Measurements from ENCODE around the gene TUSC2. TPM values are rescaled to one million over a fixed set of nuclear protein-coding genes. Genes with fewer than 3 reads are reported as not detected.

TUSC2 gene
- total and polyA plus RNA-seq, 9 of the 15 experiments (the other 6 are each of a cell fraction or from before 2014, with no cell fraction given) = 2.8 to 67.5 (median 25.8) TPM

DNA sequence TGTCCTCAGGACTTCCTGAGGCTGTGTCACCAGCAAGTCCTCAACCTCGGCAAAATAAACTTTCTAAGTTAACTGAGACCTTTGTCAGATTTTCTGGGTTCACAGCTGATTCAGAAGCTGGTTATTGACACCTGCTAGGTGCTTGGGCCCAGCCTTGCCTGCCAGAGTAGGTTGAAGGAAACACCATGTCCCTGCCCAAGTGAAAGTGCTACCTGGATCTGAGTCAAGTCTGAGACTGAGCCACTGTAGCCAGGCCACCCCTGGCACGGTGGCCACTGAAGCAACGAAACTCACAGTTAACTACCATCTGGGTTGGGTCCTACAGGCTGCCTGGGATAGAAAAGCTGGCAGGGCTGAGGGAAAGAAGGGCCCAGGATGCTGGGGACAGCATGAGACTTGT, 13.7 kb downstream of the TUSC2 start:
- H3K27ac ChIP-seq (ENCODE audit: extremely low read depth, low read depth, low read length) = no peak overlapping the region
- ChIA-PET CTCF (ENCODE audit: low intra/inter-chr PET ratio) (no interaction called here), POLR2A (interaction anchor here (0.6 to 1.4 kb wide), 3 partner anchors 13 to 23 kb away, joined by 3 to 6 read pairs (median 3); partner anchors contain the start of genes HYAL3 and NAA80)
- H3K4me3 ChIP-seq = no peak overlapping the region
- peaks cover 18% of the 10 kb centered on the region; the same call in 2 of the 3 replicates for H3K36me3 ChIP-seq (ENCODE audit: control insufficient read depth, insufficient read depth, low read length)
- no peaks in the 10 kb centered on the region for H3K27me3 ChIP-seq (ENCODE audit: control insufficient read depth in 2 of 2, insufficient read depth in 2 of 2, low read length in 2 of 2)
- ATAC-seq = no peak
- TF ChIP-seq BRD4 (IDR thresholded peaks at IDR 0.05) (no peak), SMC3 (conservative IDR thresholded peaks at IDR 0.05; ENCODE audit: insufficient read depth, low read depth, low read length) (no peak), CAMTA2 (CRISPR knock-in tag; conservative IDR thresholded peaks at IDR 0.05) (no peak), KLF10 (CRISPR knock-in tag; IDR thresholded peaks at IDR 0.05) (no peak), FOXM1 (IDR thresholded peaks at IDR 0.05; ENCODE audit: low read depth) (no peak), FOXM1 (CRISPR knock-in tag; IDR thresholded peaks at IDR 0.05; ENCODE audit: low read depth) (no peak), ZKSCAN3 (CRISPR knock-in tag; IDR thresholded peaks at IDR 0.05) (no peak), ASH1L (IDR thresholded peaks at IDR 0.05; ENCODE audit: borderline replicate concordance, low read depth, partially characterized antibody) (no peak), ZFP1 (CRISPR knock-in tag; IDR thresholded peaks at IDR 0.05) (no peak), NEUROD1 (IDR thresholded peaks at IDR 0.05; ENCODE audit: borderline replicate concordance, low read depth, low read length, partially characterized antibody) (no peak), ERF (CRISPR knock-in tag; IDR thresholded peaks at IDR 0.05) (no peak), HCFC1 (IDR thresholded peaks at IDR 0.05; ENCODE audit: low read depth, low read length) (no peak), MXI1 (IDR thresholded peaks at IDR 0.05; ENCODE audit: low read depth, low read length) (no peak)
- TF ChIP-seq, protein P1, sequence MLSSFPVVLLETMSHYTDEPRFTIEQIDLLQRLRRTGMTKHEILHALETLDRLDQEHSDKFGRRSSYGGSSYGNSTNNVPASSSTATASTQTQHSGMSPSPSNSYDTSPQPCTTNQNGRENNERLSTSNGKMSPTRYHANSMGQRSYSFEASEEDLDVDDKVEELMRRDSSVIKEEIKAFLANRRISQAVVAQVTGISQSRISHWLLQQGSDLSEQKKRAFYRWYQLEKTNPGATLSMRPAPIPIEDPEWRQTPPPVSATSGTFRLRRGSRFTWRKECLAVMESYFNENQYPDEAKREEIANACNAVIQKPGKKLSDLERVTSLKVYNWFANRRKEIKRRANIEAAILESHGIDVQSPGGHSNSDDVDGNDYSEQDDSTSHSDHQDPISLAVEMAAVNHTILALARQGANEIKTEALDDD (IDR thresholded peaks at IDR 0.05) = no peak
- TF ChIP-seq, protein P2, sequence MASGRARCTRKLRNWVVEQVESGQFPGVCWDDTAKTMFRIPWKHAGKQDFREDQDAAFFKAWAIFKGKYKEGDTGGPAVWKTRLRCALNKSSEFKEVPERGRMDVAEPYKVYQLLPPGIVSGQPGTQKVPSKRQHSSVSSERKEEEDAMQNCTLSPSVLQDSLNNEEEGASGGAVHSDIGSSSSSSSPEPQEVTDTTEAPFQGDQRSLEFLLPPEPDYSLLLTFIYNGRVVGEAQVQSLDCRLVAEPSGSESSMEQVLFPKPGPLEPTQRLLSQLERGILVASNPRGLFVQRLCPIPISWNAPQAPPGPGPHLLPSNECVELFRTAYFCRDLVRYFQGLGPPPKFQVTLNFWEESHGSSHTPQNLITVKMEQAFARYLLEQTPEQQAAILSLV (tag; IDR thresholded peaks at IDR 0.05) = no peak
- TF ChIP-seq, protein P3, sequence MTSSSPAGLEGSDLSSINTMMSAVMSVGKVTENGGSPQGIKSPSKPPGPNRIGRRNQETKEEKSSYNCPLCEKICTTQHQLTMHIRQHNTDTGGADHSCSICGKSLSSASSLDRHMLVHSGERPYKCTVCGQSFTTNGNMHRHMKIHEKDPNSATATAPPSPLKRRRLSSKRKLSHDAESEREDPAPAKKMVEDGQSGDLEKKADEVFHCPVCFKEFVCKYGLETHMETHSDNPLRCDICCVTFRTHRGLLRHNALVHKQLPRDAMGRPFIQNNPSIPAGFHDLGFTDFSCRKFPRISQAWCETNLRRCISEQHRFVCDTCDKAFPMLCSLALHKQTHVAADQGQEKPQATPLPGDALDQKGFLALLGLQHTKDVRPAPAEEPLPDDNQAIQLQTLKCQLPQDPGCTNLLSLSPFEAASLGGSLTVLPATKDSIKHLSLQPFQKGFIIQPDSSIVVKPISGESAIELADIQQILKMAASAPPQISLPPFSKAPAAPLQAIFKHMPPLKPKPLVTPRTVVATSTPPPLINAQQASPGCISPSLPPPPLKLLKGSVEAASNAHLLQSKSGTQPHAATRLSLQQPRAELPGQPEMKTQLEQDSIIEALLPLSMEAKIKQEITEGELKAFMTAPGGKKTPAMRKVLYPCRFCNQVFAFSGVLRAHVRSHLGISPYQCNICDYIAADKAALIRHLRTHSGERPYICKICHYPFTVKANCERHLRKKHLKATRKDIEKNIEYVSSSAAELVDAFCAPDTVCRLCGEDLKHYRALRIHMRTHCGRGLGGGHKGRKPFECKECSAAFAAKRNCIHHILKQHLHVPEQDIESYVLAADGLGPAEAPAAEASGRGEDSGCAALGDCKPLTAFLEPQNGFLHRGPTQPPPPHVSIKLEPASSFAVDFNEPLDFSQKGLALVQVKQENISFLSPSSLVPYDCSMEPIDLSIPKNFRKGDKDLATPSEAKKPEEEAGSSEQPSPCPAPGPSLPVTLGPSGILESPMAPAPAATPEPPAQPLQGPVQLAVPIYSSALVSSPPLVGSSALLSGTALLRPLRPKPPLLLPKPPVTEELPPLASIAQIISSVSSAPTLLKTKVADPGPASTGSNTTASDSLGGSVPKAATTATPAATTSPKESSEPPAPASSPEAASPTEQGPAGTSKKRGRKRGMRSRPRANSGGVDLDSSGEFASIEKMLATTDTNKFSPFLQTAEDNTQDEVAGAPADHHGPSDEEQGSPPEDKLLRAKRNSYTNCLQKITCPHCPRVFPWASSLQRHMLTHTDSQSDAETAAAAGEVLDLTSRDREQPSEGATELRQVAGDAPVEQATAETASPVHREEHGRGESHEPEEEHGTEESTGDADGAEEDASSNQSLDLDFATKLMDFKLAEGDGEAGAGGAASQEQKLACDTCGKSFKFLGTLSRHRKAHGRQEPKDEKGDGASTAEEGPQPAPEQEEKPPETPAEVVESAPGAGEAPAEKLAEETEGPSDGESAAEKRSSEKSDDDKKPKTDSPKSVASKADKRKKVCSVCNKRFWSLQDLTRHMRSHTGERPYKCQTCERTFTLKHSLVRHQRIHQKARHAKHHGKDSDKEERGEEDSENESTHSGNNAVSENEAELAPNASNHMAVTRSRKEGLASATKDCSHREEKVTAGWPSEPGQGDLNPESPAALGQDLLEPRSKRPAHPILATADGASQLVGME (CRISPR knock-in tag; IDR thresholded peaks at IDR 0.05) = no peak
- H2AFZ ChIP-seq (ENCODE audit: low read depth, low read length) = no peak overlapping the region
- in situ Hi-C loops (cut with MboI) = no loop called here
- no peaks in the 10 kb centered on the region for H3K9me1 ChIP-seq (ENCODE audit: control insufficient read depth, insufficient read depth, low read length)
- WGBS (ENCODE audit: insufficient coverage, low coverage, missing lambda C conversion rate) = 70% methylated on average over 3 of the region's 3 CpGs
- no peak overlapping the region for H3K4me2 ChIP-seq (ENCODE audit: insufficient read depth, low read length)
- H4K20me1 ChIP-seq (replicated peaks; ENCODE audit: control insufficient read depth, insufficient read depth, low read length) = no peaks in the 10 kb centered on the region
- peak overlapping the region in 1 of 2 experiments; percentile 4; a peak in 1 of 4 replicates for H3K9ac ChIP-seq (ENCODE audit: insufficient read depth in 1 of 2, low read depth in 2 of 2, low read length in 2 of 2)
- BruUV-seq (replicated peaks) = no TSS peak
- intact Hi-C loops (cut with micrococcal nuclease) = no loop called here
- peaks cover 6% of the 10 kb centered on the region; the same call in 2 of the 3 replicates for H3K79me2 ChIP-seq (ENCODE audit: control insufficient read depth, insufficient read depth, low read length)
- H3K9me3 ChIP-seq (replicated peaks; ENCODE audit: control insufficient read depth, insufficient read depth, low read depth, low read length) = no peaks in the 10 kb centered on the region
- no peak for FAIRE-seq
- no peak for DNase-seq (ENCODE audit: extremely low read depth in 1 of 4, low spot score in 3 of 4)
- peaks cover 13 to 31% of the 10 kb centered on the region in 2 experiments for H3K4me1 ChIP-seq (replicated peaks in 1 of 2; ENCODE audit: control insufficient read depth in 2 of 2, insufficient read depth in 2 of 2, low read length in 2 of 2)
